HEK293T (cell line): Measurements from ENCODE around the gene CFAP100.

Experiments
- ARNT ChIP-seq: fragments of 450-650 bp; IDR thresholded peaks from 2 replicates; pipeline ENCODE4 v1.6.1; 2017; ENCODE audit warnings: mild to moderate bottlenecking
- BHLHE40 ChIP-seq: fragments of 450-650 bp; IDR thresholded peaks from 2 replicates; pipeline ENCODE4 v1.6.1; 2016; ENCODE audit warnings: mild to moderate bottlenecking, moderate library complexity, borderline replicate concordance
- CTBP1 ChIP-seq: fragments of 450-650 bp; IDR thresholded peaks from 2 replicates; pipeline ENCODE4 v1.6.1; 2016; ENCODE audit warnings: borderline replicate concordance
- ELF4 ChIP-seq: fragments of 450-650 bp; IDR thresholded peaks from 2 replicates; pipeline ENCODE4 v1.6.1; 2017; ENCODE audit warnings: antibody characterized with exemption
- FOXA1 ChIP-seq: fragments of 450-650 bp; IDR thresholded peaks from 2 replicates; pipeline ENCODE4 v1.6.1; 2016; ENCODE audit warnings: mild to moderate bottlenecking
- FOXK2 ChIP-seq: fragments of 450-650 bp; IDR thresholded peaks from 2 replicates; pipeline ENCODE4 v1.6.1; 2016; ENCODE audit warnings: mild to moderate bottlenecking
- L3MBTL2 ChIP-seq: fragments of 450-650 bp; conservative IDR thresholded peaks from 2 replicates; pipeline ENCODE4 v1.6.1; 2016; ENCODE audit warnings: mild to moderate bottlenecking
- LEF1 ChIP-seq: fragments of 450-650 bp; IDR thresholded peaks from 2 replicates; pipeline ENCODE4 v1.6.1; 2017; ENCODE audit warnings: mild to moderate bottlenecking, borderline replicate concordance
- NFRKB ChIP-seq: fragments of 450-650 bp; IDR thresholded peaks from 2 replicates; pipeline ENCODE4 v1.6.1; 2016; ENCODE audit warnings: mild to moderate bottlenecking, moderate library complexity
- SP1 ChIP-seq: fragments of 450-650 bp; IDR thresholded peaks from 2 replicates; pipeline ENCODE4 v1.6.1; 2017
- SUZ12 ChIP-seq: fragments of 450-650 bp; IDR thresholded peaks from 2 replicates; pipeline ENCODE4 v1.6.1; 2016; ENCODE audit warnings: mild to moderate bottlenecking
- ZNF384 ChIP-seq: fragments of 450-650 bp; IDR thresholded peaks from 2 replicates; pipeline ENCODE4 v1.6.1; 2016

DNA sequence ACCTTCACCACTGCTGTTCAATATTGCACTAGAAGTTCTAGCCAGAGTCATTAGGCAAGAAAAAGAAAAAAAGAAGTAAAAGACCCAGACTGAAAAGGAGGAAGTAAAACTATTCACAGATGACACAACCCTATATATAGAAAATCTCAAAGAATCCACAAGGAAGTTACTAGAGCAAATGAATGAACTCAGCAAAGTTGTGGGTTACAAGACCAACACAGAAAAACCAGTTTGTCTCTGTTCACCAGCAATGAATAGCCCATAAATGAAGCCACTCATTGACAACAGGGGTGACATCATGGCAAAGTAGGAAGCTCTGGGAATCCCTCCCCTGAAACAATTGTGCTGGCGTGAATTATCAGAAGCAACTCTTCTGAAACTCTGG is 4.6 kb downstream of the CFAP100 start:
- no peak for TF ChIP-seq FOXA1
- TF ChIP-seq ZNF384, result no peak
- no peak for TF ChIP-seq LEF1
- no peak for TF ChIP-seq CTBP1
- TF ChIP-seq ARNT, result no peak
- no peak for TF ChIP-seq L3MBTL2
- no peak for TF ChIP-seq SUZ12
- no peak for TF ChIP-seq BHLHE40
- TF ChIP-seq SP1, result no peak
- TF ChIP-seq FOXK2, result no peak
- TF ChIP-seq NFRKB, result no peak
- no peak for TF ChIP-seq ELF4
